Measurements from ENCODE around the gene TACC2.
"Not testable (repeated sequence)": the region's sequence is repeated elsewhere in the genome, so short reads cannot be mapped to it uniquely, and the experiment has no call there.

The TACC2 gene

DNA sequence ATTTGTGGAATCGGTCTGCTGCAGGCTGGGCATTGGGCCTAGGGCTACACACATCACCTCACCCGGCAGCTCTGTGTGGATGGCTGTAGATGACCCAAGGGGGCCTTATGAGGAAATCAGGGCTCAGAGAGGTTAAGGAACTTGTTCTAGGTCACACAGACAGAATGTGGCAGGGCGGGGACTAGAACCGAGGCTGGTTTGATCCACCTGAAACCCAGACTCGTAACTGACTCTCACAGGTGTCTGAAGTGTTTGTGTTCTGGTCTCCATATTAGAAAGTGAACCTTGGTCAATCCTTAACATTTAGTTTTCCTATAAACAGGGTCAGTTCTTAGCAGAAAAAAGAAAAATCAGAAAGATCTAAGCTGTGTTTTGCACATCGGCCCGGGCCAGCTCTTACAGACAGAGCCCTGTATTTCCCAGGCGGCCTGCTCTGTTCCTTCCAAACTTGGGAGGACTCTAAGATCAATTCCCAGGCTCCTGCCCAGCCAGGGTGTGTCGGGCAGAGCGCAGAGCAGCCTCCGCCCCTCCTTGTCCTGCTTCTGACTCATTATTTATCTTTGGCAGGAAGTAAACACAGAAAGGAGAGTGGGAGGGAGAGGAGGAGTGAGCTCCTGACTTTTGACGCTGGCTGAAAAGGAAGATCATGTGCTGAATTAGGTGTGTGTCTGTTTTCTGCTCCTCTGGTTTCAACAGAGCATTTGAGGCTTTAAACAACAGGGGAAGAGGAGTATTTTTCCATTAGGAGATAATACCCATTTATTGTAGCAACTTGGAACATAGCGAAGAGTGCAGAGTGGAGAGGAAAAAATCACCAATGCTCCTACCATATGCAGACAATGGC, 74.1 kb downstream of the TACC2 start:
- DNase-seq (ENCODE audit: low read depth in 2 of 2): no peak

DNA sequence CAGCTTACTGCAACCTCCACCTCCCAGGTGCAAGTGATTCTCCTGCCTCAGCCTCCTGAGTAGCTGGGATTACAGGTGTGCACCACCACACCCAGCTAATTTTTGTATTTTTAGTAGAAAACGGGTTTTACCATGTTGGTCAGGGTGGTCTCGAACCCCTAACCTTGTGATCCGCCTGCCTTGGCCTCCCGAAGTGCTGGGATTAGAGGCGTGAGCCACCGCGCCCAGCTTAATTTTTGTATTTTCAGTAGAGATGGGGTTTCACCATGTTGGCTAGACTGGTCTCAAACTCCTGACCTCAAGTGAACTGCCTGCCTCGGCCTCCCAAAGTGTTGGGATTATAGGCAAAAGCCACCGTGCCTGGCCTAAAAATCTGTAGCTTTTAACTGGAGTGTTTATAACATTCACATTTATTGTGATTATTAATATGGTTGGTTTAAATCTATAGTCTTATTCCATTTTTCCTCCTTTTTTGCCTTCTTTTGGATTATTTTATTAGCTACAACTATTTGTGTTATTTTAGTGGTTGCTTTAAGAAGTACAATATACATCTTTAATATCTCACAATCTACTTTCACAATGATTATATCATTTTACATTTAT, 77.5 kb downstream of the TACC2 start:
- DNase-seq (ENCODE audit: low read depth in 2 of 2): not testable (repeated sequence)

DNA sequence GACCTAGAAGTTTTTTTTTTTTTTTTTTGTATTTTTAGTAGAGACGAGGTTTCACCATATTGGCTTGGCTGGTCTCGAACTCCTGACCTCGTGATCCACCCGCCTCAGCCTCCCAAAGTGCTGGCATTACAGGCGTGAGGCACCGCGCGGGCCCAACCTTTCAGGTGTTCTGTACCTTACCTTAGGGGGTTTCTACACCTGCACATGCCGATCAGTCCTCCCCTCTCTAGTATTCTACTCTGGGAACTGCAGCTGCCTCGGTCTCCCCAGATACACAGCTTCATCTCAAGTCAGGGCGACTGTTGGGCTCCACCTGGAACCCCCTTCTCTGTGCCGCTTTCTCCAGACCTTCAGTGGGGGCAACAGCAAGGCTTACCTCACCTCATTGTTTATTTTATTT, 79.9 kb downstream of the TACC2 start:
- DNase-seq (ENCODE audit: low read depth in 2 of 2): no peak

DNA sequence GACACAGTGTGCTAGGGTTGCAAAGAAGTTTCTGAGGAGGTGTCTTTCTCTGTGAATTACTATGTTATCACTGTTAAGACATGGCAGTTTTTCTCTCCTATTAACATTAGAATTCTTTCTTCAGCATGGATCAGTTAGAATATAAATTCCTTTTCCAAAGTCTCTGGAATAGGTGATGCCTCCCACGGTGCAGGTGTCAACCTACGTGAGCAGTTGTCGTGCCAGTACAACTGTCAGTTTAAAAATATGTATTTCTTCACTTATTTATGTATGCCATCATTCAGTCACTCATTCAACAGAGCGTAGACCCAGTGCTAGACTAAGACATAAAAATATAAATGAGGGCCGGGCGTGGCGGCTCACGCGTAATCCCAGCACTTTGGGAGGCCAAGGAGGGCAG, 83.5 kb downstream of the TACC2 start:
- DNase-seq (ENCODE audit: low read depth in 2 of 2): no peak

DNA sequence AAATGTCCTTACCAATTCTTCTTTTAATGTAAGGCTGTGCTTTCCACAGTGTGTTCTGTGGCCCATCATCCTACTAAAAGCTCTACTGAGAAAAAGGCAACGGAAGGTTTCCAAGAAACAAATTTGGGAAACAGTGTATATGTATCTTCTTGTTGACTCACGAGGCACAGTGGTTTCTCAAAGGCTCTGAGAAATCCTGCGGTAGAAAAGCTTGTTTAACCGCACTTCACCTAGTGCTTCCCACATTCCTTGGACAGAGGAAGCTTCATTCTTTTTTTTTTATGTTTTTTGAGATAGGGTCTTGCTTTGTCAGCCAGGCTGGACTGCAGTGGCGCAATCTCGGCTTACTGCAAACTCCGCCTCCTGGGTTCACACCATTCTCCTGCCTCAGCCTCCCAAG, 84.5 kb downstream of the TACC2 start:
- no peak for DNase-seq (ENCODE audit: low read depth in 2 of 2)

DNA sequence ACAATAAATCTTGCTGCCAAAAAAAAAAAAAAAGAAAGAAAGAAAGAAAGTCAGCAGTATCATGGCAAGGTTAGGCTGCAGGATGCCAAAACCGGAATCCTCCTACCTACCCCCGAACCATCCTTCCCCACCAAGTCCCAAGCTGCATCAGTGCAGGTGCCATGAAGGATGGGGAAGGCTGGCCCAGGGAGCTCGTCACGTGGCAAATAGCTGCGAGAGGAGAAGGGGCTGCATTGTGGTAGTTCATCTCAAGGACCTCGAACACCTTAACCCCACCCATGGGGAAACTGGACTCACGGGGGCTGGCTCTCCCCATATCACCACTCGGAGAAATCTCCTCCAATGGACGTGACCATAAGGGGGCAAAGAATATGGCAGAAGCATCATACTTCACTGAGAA, 86.2 kb downstream of the TACC2 start:
- no peak for DNase-seq (ENCODE audit: low read depth in 2 of 2)

DNA sequence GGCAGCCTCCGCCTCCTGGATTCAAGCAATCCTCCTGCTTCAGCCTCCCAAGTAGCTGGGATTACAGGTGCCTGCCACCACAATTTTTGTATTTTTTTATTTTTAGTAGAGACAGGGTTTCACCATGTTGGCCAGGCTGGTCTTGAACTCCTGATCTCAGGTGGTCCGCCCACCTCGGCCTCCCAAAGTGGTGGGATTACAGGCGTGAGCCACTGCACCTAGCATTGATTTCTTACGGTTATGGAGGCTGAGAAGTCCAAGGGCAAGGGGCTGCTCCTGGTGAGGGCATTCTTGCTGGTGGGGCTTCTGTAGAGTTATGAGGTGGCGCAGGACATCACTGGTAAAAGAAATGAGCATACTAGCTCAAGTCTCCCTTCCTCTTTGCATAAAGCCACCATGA, 86.9 kb downstream of the TACC2 start:
- DNase-seq (ENCODE audit: low read depth in 2 of 2): not testable (repeated sequence)

DNA sequence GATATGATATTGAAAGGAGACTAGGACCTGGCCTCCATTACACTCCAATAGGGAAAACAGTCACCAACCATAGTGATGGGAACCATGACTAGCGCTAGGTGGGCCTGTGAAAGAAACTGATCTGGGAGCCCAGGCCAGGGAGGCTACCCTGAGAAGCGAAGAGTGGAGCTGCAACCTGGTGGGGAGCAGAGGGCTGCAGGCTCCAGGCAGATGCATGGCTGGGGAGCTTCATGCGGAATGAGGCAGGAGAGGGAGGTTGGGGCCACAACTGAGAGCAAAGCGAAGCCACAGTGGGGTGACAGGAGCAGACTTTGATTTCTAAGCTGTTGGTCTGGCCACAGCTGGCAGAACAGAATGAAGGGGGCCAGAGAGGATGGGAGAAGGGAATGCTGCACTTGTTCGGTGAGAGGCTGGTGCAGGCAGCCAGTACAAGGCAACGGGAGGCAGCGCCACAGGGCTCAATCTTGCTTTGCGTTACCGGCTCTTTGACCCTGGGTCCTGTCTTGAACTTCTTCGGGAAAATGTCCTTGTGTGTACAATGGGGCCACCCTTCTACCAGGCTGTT, 88.4 kb downstream of the TACC2 start:
- no peak for DNase-seq (ENCODE audit: low read depth in 2 of 2)

DNA sequence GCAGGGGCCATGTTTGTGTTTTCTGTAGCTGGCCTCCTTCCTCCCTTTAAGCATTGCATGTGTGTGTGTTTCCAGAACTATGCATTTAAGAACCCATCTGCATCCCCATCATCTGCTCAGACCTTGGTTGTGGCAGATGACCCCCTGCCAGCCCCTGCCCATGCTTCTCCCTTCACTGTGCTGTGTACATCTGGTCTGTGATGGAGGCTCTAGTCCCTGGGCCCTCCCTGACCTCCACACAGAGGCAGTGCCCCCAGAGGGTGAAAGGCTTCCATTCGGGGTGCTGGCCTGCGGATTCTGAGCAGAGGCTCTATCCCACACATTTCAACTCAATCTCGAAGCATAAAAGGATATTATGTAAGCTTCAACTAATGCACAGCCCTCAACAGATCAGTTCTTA, 89.4 kb downstream of the TACC2 start:
- DNase-seq (ENCODE audit: low read depth in 2 of 2): no peak

DNA sequence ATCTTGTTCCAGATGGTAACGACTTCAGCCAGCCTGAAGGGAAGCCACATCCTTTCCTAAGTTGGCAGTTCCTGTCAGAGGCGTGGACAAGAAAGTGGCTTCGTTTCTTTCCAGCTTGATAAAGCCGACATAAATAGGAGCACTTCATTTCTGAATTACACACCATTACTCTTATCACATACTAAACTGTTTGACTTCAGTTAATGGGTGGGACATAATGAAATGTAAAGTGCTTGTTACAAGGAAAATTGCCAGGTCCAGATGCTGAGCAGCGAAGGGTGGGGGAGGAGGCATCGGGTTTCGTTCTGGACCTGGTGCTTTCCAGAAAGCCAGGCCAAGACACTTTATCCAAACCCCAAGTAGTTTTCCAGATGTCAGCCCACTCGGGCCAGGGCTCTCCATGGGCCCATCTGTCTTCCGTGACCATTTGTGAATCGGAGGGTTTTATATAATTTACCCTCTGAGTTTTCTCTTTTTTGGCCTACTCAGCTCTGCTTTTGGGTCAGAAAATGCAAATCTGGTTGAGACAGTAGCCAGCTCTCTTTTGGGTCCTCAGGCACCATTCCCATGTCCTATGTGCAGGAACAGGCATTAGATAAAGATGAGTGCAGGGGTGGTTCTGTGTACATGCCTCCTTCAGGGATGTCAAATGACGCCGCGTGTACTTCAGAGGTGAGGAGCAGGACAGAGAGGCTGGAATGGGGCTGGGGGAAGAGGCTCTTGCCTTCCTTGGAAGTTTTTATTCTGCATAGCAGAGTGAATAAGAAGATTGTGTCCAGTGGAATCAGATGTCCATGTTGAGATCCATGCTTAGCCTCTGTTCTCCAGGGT, 90.2 kb downstream of the TACC2 start:
- no peak for DNase-seq (ENCODE audit: low read depth in 2 of 2)

DNA sequence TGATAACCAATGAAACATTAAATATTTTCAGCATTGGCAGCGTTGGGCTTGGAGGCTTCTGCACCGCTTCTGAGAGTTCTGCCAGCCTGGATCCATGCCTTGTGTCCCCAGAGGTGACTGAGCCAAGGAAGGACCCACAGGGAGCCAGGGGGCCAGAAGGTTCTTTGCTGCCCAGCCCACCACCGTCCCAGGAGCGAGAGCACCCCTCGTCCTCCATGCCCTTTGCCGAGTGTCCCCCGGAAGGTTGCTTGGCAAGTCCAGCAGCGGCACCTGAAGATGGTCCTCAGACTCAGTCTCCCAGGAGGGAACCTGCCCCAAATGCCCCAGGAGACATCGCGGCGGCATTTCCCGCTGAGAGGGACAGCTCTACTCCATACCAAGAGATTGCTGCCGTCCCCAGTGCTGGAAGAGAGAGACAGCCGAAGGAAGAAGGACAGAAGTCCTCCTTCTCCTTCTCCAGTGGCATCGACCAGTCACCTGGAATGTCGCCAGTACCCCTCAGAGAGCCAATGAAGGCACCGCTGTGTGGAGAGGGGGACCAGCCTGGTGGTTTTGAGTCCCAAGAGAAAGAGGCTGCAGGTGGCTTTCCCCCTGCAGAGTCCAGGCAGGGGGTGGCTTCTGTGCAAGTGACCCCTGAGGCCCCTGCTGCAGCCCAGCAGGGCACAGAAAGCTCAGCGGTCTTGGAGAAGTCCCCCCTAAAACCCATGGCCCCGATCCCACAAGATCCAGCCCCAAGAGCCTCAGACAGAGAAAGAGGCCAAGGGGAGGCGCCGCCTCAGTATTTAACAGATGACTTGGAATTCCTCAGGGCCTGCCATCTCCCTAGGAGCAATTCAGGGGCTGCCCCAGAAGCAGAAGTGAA, 93.9 kb downstream of the TACC2 start:
- no peak for DNase-seq (ENCODE audit: low read depth in 2 of 2)

DNA sequence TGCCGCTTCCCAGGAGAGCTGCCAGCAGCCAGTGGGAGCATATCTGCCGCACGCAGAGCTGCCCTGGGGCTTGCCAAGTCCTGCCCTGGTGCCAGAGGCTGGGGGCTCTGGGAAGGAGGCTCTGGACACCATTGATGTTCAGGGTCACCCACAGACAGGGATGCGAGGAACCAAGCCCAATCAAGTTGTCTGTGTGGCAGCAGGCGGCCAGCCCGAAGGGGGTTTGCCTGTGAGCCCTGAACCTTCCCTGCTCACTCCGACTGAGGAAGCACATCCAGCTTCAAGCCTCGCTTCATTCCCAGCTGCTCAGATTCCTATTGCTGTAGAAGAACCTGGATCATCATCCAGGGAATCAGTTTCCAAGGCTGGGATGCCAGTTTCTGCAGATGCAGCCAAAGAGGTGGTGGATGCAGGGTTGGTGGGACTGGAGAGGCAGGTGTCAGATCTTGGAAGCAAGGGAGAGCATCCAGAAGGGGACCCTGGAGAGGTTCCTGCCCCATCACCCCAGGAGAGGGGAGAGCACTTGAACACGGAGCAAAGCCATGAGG, 94.6 kb downstream of the TACC2 start:
- no peak for DNase-seq (ENCODE audit: low read depth in 2 of 2)

DNA sequence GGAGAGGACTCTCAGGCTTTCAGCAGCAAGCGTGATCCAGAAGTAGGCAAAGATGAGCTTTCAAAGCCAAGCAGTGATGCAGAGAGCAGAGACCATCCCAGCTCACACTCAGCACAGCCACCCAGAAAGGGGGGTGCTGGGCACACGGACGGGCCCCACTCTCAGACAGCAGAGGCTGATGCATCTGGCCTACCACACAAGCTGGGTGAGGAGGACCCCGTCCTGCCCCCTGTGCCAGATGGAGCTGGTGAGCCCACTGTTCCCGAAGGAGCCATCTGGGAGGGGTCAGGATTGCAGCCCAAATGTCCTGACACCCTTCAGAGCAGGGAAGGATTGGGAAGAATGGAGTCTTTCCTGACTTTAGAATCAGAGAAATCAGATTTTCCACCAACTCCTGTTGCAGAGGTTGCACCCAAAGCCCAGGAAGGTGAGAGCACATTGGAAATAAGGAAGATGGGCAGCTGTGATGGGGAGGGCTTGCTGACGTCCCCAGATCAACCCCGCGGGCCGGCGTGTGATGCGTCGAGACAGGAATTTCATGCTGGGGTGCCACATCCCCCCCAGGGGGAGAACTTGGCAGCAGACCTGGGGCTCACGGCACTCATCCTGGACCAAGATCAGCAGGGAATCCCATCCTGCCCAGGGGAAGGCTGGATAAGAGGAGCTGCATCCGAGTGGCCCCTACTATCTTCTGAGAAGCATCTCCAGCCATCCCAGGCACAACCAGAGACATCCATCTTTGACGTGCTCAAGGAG, 95.5 kb downstream of the TACC2 start:
- DNase-seq (ENCODE audit: low read depth in 2 of 2): no peak

DNA sequence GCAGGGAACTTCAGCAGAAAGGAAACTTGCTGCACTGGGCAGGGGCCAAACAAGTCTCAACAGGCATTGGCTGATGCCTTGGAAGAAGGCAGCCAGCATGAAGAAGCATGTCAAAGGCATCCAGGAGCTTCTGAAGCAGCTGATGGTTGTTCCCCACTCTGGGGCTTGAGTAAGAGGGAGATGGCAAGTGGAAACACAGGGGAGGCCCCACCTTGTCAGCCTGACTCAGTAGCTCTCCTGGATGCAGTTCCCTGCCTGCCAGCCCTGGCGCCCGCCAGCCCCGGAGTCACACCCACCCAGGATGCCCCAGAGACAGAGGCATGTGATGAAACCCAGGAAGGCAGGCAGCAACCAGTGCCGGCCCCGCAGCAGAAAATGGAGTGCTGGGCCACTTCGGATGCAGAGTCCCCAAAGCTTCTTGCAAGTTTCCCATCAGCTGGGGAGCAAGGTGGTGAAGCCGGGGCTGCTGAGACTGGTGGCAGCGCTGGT, 96.5 kb downstream of the TACC2 start:
- DNase-seq (ENCODE audit: low read depth in 2 of 2): no peak

DNA sequence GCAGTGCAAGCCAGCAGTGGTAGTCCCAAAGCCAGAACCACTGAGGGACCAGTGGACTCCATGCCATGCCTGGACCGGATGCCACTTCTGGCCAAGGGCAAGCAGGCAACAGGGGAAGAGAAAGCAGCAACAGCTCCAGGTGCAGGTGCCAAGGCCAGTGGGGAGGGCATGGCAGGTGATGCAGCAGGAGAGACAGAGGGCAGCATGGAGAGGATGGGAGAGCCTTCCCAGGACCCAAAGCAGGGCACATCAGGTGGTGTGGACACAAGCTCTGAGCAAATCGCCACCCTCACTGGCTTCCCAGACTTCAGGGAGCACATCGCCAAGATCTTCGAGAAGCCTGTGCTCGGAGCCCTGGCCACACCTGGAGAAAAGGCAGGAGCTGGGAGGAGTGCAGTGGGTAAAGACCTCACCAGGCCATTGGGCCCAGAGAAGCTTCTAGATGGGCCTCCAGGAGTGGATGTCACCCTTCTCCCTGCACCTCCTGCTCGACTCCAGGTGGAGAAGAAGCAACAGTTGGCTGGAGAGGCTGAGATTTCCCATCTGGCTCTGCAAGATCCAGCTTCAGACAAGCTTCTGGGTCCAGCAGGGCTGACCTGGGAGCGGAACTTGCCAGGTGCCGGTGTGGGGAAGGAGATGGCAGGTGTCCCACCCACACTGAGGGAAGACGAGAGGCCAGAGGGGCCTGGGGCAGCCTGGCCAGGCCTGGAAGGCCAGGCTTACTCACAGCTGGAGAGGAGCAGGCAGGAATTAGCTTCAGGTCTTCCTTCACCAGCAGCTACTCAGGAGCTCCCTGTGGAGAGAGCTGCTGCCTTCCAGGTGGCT, 97.7 kb downstream of the TACC2 start:
- DNase-seq (ENCODE audit: low read depth in 2 of 2): no peak

DNA sequence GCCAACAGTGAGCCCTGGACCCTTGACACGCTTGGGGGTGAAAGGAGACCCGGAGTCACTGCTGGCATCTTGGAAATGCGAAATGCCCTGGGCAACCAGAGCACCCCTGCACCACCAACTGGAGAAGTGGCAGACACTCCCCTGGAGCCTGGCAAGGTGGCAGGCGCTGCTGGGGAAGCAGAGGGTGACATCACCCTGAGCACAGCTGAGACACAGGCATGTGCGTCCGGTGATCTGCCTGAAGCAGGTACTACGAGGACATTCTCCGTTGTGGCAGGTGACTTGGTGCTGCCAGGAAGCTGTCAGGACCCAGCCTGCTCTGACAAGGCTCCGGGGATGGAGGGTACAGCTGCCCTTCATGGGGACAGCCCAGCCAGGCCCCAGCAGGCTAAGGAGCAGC, 98.5 kb downstream of the TACC2 start:
- no peak for DNase-seq (ENCODE audit: low read depth in 2 of 2)

DNA sequence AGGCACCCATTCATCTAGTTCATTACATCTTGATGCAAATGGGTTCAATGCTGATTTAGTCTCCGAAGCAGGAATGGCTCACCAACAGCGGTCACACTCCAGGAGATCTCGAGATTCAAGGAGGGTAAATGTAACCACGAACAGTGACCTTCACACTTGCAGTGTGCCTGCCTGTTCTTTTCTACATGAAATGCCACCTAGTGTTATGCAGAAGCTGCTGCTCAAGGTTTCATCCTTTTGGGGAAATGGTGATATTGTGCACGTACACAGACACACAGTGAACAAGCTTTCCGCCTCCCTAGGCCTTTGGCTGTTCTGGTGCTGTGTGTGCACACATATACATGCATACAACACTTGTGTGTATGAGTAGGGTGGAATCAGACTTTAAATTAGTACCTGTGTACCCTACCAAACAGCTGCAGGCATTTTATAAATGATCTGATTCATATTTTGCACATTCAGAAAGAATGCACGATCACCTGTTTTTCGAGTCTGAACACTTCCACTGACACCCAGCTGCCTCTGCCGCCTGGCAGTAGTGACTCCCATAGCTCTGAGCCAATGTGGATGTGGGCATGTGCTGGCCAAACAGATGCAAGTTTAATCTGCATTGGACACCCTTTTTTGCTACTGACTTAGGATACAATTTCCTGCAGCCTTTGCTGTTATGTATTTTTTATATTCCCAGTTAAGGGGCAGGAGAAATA, 100.5 kb downstream of the TACC2 start:
- DNase-seq (ENCODE audit: low read depth in 2 of 2): no peak

DNA sequence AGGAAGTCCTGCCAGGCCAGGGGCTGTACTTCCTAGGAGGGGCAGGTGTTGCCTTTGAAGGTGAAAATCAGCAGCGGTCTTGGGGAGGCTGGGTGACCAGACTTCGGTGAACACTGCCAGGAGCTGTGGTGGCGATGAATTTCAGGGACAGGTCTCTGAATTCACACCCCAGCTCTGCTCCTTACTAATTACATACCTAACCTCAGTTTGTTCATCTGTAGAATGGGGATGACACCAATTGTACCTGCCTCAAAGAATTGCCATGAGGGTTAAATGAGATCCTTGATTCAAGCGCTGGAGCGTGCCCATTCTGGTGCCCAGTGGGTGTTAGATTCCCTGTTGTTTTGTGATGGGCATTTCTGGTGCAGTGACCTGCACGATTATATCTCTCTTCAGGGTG, 102.8 kb downstream of the TACC2 start:
- DNase-seq (ENCODE audit: low read depth in 2 of 2): no peak

DNA sequence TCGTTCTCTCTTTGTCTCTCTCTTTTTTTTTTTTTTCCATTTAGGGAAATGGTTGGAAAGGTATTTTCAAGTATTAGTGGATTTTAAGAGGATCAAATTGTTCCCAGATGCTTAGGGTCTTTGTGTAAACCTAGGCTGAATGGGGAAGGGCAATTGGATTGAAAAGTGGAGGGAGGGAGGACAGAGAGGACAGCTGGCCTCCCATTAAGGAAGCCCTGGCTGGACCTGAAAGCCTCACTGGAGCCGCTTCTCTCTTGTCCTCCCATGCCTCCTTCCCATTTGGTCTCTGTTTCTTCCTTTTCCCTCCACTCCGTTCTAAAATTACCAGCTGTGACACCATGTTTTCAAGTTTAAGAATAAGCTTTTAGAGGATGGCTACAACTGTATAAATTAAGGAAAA, 104.1 kb downstream of the TACC2 start:
- DNase-seq (ENCODE audit: low read depth in 2 of 2): no peak

Measured in stimulated activated CD8-positive, alpha-beta memory T cell treated with anti-CD3 and anti-CD28 coated beads, Interleukin-7, amount 100 ng/mL, for 4 hours (primary cell).